HEK293 (cell line): ENCODE data around the gene DPEP1.
A peak's percentile ranks its signal among the peaks of the same experiment; 100 is the strongest.

Experiments
- CTCF ChIA-PET: fragments of 350-600 bp; formaldehyde crosslinking; extraction: SDS; loops from one replicate; lab custom pipeline; 2021; ENCODE audit warnings: antibody characterized with exemption; lab: Yijun Ruan, JAX
- POLR2A ChIA-PET: fragments of 300-600 bp; formaldehyde crosslinking; extraction: SDS; loops from one replicate; lab custom pipeline; 2020; ENCODE audit warnings: antibody characterized with exemption, inconsistent platforms; lab: Yijun Ruan, JAX
- H3K27ac ChIP-seq: fragments of 200-500 bp; sonication (Bioruptor generic); 2 replicates; pipeline ENCODE4 v1.5.1; 2014; ENCODE audit warnings: low read depth, low read length, control low read depth, inconsistent platforms; ENCODE audit errors: extremely low read depth
- H3K36me3 ChIP-seq, 2 experiments: fragments of 200-500 bp in 1 of 2; sonication (Bioruptor generic) in 1 of 2; 1 replicate in 1 of 2; 2 replicates in 1 of 2; pipeline ENCODE4 v1.5.1; 2014 to 2017; ENCODE audit warnings: inconsistent platforms in 2 of 2, low read length in 2 of 2; ENCODE audit not compliant: control insufficient read depth in 2 of 2, insufficient read depth in 1 of 2
- H3K4me1 ChIP-seq: fragments of 200-500 bp; sonication (Bioruptor generic); 2 replicates; pipeline ENCODE4 v1.5.1; 2014; ENCODE audit warnings: mild to moderate bottlenecking, low read length, inconsistent platforms; ENCODE audit not compliant: control insufficient read depth, insufficient read depth
- H3K4me3 ChIP-seq: 2 replicates; pipeline ENCODE4 v1.5.1; 2011; ENCODE audit warnings: low read depth, mild to moderate bottlenecking, control low read depth, low read length, moderate library complexity
- H3K9me3 ChIP-seq: fragments of 200-500 bp; sonication (Bioruptor generic); 2 replicates; pipeline ENCODE4 v1.5.1; 2014; ENCODE audit warnings: low read depth, low read length, inconsistent platforms; ENCODE audit not compliant: control insufficient read depth, insufficient read depth
- EGR2 ChIP-seq: fragments of 450-650 bp; formaldehyde crosslinking; IDR thresholded peaks from 2 replicates; pipeline ENCODE4 v1.5.1; 2016; ENCODE audit warnings: low read depth, missing biosample characterization, missing genetic modification characterization
- MYNN ChIP-seq: fragments of 450-650 bp; formaldehyde crosslinking; IDR thresholded peaks from 2 replicates; pipeline ENCODE4 v1.5.1; 2016; ENCODE audit warnings: missing biosample characterization, missing genetic modification characterization, borderline replicate concordance
- TCF7L2 ChIP-seq: IDR thresholded peaks from 2 replicates; pipeline ENCODE4 v1.6.1; 2011; ENCODE audit warnings: low read depth, mild to moderate bottlenecking, inconsistent platforms, low read length, moderate library complexity, borderline replicate concordance
- ZFP41 ChIP-seq: fragments of 450-650 bp; formaldehyde crosslinking; IDR thresholded peaks from 2 replicates; pipeline ENCODE4 v1.5.1; 2016; ENCODE audit warnings: missing biosample characterization, missing genetic modification characterization, borderline replicate concordance
- ZIC2 ChIP-seq: fragments of 450-650 bp; formaldehyde crosslinking; IDR thresholded peaks from 2 replicates; pipeline ENCODE4 v1.5.1; 2016; ENCODE audit warnings: missing biosample characterization, missing genetic modification characterization
- TF ChIP-seq, protein P1 (sequence below): fragments of 450-650 bp; formaldehyde crosslinking; IDR thresholded peaks from 2 replicates; pipeline ENCODE4 v1.5.1; 2016; ENCODE audit warnings: missing biosample characterization, missing genetic modification characterization, borderline replicate concordance
- TF ChIP-seq, protein P2 (sequence below): fragments of 450-650 bp; formaldehyde crosslinking; IDR thresholded peaks from 2 replicates; pipeline ENCODE4 v1.5.1; 2016; ENCODE audit warnings: missing biosample characterization, missing genetic modification characterization
- TF ChIP-seq, protein P3 (sequence below): fragments of 450-650 bp; formaldehyde crosslinking; IDR thresholded peaks from 2 replicates; pipeline ENCODE4 v1.5.1; 2017; ENCODE audit warnings: missing biosample characterization, mild to moderate bottlenecking, missing genetic modification characterization, moderate library complexity
- TF ChIP-seq, protein P4 (sequence below): fragments of 450-650 bp; formaldehyde crosslinking; IDR thresholded peaks from 2 replicates; pipeline ENCODE4 v1.5.1; 2016; ENCODE audit warnings: missing biosample characterization, missing genetic modification characterization

The DPEP1 gene

DNA sequence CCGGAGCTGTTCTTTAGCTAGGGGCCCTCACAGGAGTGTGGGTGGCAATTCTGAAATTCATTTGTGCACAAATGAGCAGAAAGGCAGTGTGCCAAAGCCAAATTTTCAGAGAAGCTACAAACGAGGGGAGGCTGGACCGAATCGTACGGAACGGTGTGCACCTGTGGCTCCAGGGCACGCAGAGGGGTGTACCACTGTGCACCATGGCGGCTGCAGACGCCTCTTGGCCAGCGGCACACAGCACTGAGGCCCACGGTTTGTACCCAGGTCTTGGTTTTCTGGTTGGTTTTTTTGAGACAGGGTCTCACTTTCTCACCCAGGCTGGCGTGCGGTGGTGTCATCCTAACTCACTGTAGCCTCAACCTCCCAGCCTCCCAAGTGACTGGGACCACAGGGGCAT is 29.1 kb downstream of the DPEP1 start (continued):
- TF ChIP-seq, protein P1, sequence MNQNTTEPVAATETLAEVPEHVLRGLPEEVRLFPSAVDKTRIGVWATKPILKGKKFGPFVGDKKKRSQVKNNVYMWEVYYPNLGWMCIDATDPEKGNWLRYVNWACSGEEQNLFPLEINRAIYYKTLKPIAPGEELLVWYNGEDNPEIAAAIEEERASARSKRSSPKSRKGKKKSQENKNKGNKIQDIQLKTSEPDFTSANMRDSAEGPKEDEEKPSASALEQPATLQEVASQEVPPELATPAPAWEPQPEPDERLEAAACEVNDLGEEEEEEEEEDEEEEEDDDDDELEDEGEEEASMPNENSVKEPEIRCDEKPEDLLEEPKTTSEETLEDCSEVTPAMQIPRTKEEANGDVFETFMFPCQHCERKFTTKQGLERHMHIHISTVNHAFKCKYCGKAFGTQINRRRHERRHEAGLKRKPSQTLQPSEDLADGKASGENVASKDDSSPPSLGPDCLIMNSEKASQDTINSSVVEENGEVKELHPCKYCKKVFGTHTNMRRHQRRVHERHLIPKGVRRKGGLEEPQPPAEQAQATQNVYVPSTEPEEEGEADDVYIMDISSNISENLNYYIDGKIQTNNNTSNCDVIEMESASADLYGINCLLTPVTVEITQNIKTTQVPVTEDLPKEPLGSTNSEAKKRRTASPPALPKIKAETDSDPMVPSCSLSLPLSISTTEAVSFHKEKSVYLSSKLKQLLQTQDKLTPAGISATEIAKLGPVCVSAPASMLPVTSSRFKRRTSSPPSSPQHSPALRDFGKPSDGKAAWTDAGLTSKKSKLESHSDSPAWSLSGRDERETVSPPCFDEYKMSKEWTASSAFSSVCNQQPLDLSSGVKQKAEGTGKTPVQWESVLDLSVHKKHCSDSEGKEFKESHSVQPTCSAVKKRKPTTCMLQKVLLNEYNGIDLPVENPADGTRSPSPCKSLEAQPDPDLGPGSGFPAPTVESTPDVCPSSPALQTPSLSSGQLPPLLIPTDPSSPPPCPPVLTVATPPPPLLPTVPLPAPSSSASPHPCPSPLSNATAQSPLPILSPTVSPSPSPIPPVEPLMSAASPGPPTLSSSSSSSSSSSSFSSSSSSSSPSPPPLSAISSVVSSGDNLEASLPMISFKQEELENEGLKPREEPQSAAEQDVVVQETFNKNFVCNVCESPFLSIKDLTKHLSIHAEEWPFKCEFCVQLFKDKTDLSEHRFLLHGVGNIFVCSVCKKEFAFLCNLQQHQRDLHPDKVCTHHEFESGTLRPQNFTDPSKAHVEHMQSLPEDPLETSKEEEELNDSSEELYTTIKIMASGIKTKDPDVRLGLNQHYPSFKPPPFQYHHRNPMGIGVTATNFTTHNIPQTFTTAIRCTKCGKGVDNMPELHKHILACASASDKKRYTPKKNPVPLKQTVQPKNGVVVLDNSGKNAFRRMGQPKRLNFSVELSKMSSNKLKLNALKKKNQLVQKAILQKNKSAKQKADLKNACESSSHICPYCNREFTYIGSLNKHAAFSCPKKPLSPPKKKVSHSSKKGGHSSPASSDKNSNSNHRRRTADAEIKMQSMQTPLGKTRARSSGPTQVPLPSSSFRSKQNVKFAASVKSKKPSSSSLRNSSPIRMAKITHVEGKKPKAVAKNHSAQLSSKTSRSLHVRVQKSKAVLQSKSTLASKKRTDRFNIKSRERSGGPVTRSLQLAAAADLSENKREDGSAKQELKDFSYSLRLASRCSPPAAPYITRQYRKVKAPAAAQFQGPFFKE, result no peak
- no peak for TF ChIP-seq ZFP41 (tag by site-specific recombination)
- TF ChIP-seq, protein P2, sequence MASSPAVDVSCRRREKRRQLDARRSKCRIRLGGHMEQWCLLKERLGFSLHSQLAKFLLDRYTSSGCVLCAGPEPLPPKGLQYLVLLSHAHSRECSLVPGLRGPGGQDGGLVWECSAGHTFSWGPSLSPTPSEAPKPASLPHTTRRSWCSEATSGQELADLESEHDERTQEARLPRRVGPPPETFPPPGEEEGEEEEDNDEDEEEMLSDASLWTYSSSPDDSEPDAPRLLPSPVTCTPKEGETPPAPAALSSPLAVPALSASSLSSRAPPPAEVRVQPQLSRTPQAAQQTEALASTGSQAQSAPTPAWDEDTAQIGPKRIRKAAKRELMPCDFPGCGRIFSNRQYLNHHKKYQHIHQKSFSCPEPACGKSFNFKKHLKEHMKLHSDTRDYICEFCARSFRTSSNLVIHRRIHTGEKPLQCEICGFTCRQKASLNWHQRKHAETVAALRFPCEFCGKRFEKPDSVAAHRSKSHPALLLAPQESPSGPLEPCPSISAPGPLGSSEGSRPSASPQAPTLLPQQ (tag by site-specific recombination), result no peak

DNA sequence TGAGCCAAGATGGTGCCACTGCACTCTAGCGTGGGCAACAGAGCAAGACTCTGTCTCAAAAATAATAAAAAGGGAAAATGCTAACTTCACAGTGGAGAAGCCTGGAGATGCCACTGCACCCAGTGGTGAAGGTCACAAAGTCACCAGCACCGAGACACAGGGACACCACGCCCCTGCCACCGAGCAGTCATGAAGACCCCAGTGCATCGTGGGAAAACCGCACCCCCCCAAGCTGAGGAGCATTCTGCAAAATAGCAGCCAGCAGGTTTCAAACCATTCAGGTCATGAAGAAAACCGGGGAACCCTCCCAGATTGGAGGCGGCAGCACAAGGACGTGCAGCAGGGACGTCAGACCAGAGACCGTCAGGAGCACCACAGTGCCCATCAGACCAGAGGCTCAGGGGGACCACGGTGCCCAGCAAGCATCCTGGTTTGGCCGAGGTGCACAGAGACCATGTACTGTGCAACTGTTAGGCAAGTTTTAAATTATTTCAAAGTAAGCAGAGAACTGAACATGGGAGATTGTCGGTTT is 30.4 kb downstream of the DPEP1 start:
- no peak overlapping the region for H3K27ac ChIP-seq

DNA sequence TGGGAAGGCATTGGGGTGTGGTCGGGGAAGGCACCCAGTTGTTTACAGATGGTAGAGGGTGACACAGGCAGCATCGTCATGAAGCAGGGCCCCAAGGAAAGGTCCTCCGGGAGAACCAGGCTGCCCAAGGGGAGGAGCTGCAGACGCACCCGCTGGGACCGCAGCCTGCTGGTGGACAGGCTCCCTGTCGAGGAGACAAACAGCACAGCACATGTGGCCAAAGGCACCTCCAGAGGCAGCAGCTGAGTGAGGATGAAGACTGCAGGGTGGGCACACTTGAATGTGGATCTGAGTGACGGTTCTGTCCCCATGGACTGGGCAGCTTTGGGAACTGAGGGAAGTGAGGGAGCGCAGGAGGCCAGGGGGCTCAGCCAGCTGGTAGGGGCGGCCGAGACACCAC is 31.7 kb downstream of the DPEP1 start:
- ChIA-PET POLR2A (no interaction called here), CTCF (no interaction called here)

More for the DNA sequence above, 30.4 kb downstream of the DPEP1 start:
- POLR2A ChIA-PET, result interaction anchor here (1.0 kb wide), 1 partner anchor 78 kb away, joined by 3 read pairs; no protein-coding TSS in a partner anchor
- H3K36me3 ChIP-seq, result peaks cover 0 to 30% of the 10 kb centered on the region in 2 experiments; a peak in 2 of 3 replicates
- CTCF ChIA-PET, result no interaction called here
- TF ChIP-seq, protein P3, sequence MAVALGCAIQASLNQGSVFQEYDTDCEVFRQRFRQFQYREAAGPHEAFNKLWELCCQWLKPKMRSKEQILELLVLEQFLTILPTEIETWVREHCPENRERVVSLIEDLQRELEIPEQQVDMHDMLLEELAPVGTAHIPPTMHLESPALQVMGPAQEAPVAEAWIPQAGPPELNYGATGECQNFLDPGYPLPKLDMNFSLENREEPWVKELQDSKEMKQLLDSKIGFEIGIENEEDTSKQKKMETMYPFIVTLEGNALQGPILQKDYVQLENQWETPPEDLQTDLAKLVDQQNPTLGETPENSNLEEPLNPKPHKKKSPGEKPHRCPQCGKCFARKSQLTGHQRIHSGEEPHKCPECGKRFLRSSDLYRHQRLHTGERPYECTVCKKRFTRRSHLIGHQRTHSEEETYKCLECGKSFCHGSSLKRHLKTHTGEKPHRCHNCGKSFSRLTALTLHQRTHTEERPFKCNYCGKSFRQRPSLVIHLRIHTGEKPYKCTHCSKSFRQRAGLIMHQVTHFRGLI, result no peak
- TF ChIP-seq TCF7L2, result no peak
- TF ChIP-seq, protein P4, sequence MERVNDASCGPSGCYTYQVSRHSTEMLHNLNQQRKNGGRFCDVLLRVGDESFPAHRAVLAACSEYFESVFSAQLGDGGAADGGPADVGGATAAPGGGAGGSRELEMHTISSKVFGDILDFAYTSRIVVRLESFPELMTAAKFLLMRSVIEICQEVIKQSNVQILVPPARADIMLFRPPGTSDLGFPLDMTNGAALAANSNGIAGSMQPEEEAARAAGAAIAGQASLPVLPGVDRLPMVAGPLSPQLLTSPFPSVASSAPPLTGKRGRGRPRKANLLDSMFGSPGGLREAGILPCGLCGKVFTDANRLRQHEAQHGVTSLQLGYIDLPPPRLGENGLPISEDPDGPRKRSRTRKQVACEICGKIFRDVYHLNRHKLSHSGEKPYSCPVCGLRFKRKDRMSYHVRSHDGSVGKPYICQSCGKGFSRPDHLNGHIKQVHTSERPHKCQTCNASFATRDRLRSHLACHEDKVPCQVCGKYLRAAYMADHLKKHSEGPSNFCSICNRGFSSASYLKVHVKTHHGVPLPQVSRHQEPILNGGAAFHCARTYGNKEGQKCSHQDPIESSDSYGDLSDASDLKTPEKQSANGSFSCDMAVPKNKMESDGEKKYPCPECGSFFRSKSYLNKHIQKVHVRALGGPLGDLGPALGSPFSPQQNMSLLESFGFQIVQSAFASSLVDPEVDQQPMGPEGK, result no peak
- TF ChIP-seq MYNN (tag by site-specific recombination), result no peak
- no peak overlapping the region for H3K4me3 ChIP-seq
- H3K9me3 ChIP-seq, result no peaks in the 10 kb centered on the region
- no peaks in the 10 kb centered on the region for H3K4me1 ChIP-seq

More for the DNA sequence above, 31.7 kb downstream of the DPEP1 start:
- Histone ChIP-seq H3K9me3 (no peaks in the 10 kb centered on the region), H3K27ac (no peak overlapping the region)
- TF ChIP-seq ZIC2 (tag by site-specific recombination) (peak; percentile 67), EGR2 (tag by site-specific recombination) (no peak)
- TF ChIP-seq, all 188 proteins: peak for 1
- no peak overlapping the region for H3K4me3 ChIP-seq
- H3K4me1 ChIP-seq, result no peaks in the 10 kb centered on the region
- H3K36me3 ChIP-seq, result peaks cover 0 to 37% of the 10 kb centered on the region in 2 experiments; a peak in 2 of 3 replicates
